MM.1S (cell line): ENCODE data around the gene RHOB.

Experiments used
- DNase-seq: peaks from one replicate; pipeline ENCODE4 v3.0.0-alpha.2; 2015
- H2AFZ ChIP-seq: fragments of 300-600 bp; sonication (generic); 2 replicates; pipeline ENCODE4 v1.6.0; 2016; ENCODE audit warnings: antibody characterized with exemption, low read length
- H3F3A ChIP-seq: fragments of 300-600 bp; sonication (generic); 2 replicates; pipeline ENCODE4 v1.6.1; 2016; ENCODE audit warnings: mild to moderate bottlenecking, antibody characterized with exemption, low read length, moderate library complexity, mixed read lengths; ENCODE audit not compliant: insufficient read depth
- H3K27ac ChIP-seq: fragments of 300-600 bp; sonication (generic); 2 replicates; pipeline ENCODE4 v1.5.1; 2016; ENCODE audit warnings: mild to moderate bottlenecking, low read length
- H3K27me3 ChIP-seq: fragments of 300-600 bp; sonication (generic); replicated peaks from 2 replicates; pipeline ENCODE4 v1.6.0; 2016; ENCODE audit warnings: low read length; ENCODE audit not compliant: insufficient read depth
- H3K36me3 ChIP-seq: fragments of 300-600 bp; sonication (generic); replicated peaks from 2 replicates; pipeline ENCODE4 v1.6.1; 2016; ENCODE audit warnings: mild to moderate bottlenecking, low read length, mixed read lengths; ENCODE audit not compliant: insufficient read depth
- H3K4me1 ChIP-seq: fragments of 300-600 bp; sonication (generic); 2 replicates; pipeline ENCODE4 v1.6.1; 2016; ENCODE audit warnings: low read length, mixed read lengths
- H3K4me2 ChIP-seq: fragments of 300-600 bp; sonication (generic); 2 replicates; pipeline ENCODE4 v1.6.0; 2016; ENCODE audit warnings: low read depth, low read length
- H3K4me3 ChIP-seq: fragments of 300-600 bp; sonication (generic); 2 replicates; pipeline ENCODE4 v1.5.1; 2016; ENCODE audit warnings: low read length, mixed read lengths
- H3K79me2 ChIP-seq: fragments of 300-600 bp; sonication (generic); 2 replicates; pipeline ENCODE4 v1.6.1; 2016; ENCODE audit warnings: mixed run types, low read length, mixed read lengths
- H3K9ac ChIP-seq: fragments of 300-600 bp; sonication (generic); 2 replicates; pipeline ENCODE4 v1.6.1; 2016; ENCODE audit warnings: low read length, mixed read lengths
- H3K9me2 ChIP-seq: fragments of 300-600 bp; sonication (generic); replicated peaks from 2 replicates; pipeline ENCODE4 v1.6.1; 2016; ENCODE audit warnings: mild to moderate bottlenecking, low read length, mixed read lengths; ENCODE audit not compliant: insufficient read depth
- H3K9me3 ChIP-seq: fragments of 300-600 bp; sonication (generic); replicated peaks from 2 replicates; pipeline ENCODE4 v1.6.1; 2016; ENCODE audit warnings: mild to moderate bottlenecking, low read length, mixed read lengths; ENCODE audit not compliant: insufficient read depth
- H4K20me1 ChIP-seq: fragments of 300-600 bp; sonication (generic); 2 replicates; pipeline ENCODE4 v1.6.1; 2016; ENCODE audit warnings: mild to moderate bottlenecking, low read length, moderate library complexity, mixed read lengths; ENCODE audit not compliant: insufficient read depth
- EZH2 ChIP-seq: fragments of 300-600 bp; sonication (generic); optimal IDR thresholded peaks from 2 replicates; pipeline ENCODE3; 2017; ENCODE audit warnings: low read depth, mild to moderate bottlenecking, antibody characterized with exemption, low read length, mixed read lengths
- EZH2phosphoT487 ChIP-seq: fragments of 300-600 bp; sonication (generic); IDR thresholded peaks from 2 replicates; pipeline ENCODE4 v1.6.1; 2018; ENCODE audit warnings: antibody characterized with exemption, low read length
- TF ChIP-seq, protein P1 (sequence below): fragments of 300-600 bp; sonication (generic); IDR thresholded peaks from 2 replicates; pipeline ENCODE4 v1.5.1; 2016; ENCODE audit warnings: antibody characterized with exemption, low read length, mixed read lengths

The RHOB gene

DNA sequence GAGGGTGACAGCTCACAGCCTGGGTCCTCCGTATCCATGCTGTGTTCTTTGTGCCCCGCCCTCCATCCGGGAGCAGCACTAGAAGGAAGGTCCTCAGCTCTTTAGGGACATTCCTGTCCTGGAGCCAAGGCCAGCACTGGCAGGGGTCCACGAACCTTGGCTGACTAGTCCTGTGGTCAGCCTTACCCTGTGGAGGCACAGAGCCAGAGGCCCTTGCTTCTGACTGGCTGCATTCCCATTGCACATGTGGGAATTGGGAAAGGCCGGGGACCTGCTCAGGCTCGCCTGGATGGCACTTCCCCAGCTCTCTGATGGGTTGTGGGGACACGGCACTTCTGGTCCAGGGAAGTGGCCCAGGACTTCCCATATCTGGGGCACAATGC, 24.9 kb upstream of the RHOB start:
- Histone ChIP-seq H4K20me1 (no peaks in the 10 kb centered on the region), H3K36me3 (no peaks in the 10 kb centered on the region), H3K4me2 (no peak overlapping the region), H3K9me2 (no peaks in the 10 kb centered on the region), H3K9ac (no peak overlapping the region), H3K4me1 (peaks cover 69% of the 10 kb centered on the region), H3K27ac (no peak overlapping the region), H3K9me3 (no peaks in the 10 kb centered on the region), H3K79me2 (peaks cover 17% of the 10 kb centered on the region), H2AFZ (no peak overlapping the region), H3F3A (peaks cover 37% of the 10 kb centered on the region), H3K4me3 (no peak overlapping the region), H3K27me3 (no peaks in the 10 kb centered on the region)
- TF ChIP-seq EZH2 (no peak), EZH2phosphoT487 (no peak)
- TF ChIP-seq, protein P1, sequence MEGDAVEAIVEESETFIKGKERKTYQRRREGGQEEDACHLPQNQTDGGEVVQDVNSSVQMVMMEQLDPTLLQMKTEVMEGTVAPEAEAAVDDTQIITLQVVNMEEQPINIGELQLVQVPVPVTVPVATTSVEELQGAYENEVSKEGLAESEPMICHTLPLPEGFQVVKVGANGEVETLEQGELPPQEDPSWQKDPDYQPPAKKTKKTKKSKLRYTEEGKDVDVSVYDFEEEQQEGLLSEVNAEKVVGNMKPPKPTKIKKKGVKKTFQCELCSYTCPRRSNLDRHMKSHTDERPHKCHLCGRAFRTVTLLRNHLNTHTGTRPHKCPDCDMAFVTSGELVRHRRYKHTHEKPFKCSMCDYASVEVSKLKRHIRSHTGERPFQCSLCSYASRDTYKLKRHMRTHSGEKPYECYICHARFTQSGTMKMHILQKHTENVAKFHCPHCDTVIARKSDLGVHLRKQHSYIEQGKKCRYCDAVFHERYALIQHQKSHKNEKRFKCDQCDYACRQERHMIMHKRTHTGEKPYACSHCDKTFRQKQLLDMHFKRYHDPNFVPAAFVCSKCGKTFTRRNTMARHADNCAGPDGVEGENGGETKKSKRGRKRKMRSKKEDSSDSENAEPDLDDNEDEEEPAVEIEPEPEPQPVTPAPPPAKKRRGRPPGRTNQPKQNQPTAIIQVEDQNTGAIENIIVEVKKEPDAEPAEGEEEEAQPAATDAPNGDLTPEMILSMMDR = no peak
- DNase-seq = no peak

DNA sequence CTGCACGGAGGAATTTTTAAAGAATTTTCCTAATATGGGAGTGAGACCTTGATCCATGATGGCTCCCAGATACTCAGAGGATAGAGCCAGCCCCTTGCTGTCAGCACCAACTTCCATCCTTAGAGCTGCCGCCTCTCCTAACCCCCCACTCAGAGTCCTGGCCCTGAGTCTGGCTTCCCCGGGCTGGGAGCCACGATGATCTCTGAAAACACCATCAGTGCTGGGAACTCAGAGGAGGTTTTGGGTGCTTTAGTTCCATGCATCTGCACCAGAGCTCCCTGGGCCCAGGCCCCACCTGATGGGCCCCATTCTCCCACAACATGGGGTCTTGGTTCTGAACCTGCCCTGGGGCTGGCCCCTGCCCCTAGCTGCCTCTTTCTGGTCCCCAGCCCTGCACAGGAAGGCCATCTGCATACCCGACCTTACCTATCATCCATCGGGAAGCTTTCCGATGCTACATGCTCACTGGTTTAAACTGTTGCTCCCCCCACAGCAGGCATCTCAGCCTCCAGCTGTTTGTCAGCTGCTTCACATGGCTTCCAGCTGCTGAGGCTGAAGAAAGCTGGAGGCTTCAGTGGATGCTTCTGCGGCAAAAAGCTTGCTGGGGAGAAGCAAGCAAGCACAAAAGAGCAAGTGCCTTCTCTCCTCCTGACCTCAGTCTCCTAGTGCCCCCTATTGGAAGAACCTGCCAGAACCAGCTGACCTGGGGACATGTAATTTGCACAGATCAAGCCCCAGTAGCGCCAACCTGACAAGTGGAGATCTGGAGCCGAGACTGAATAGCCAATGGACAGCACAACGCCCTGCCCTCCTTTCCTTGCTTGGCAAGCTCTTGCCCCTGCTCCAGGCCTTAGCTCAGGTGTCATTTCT, 24.2 kb upstream of the RHOB start:
- Histone ChIP-seq H3K9ac (no peak overlapping the region), H2AFZ (no peak overlapping the region), H3K9me3 (no peaks in the 10 kb centered on the region), H3K4me1 (peaks cover 63% of the 10 kb centered on the region), H3K4me3 (no peak overlapping the region), H3K4me2 (no peak overlapping the region), H3F3A (peaks cover 33% of the 10 kb centered on the region), H3K79me2 (peaks cover 17% of the 10 kb centered on the region), H3K36me3 (no peaks in the 10 kb centered on the region), H3K9me2 (no peaks in the 10 kb centered on the region), H4K20me1 (no peaks in the 10 kb centered on the region), H3K27me3 (no peaks in the 10 kb centered on the region), H3K27ac (no peak overlapping the region)
- DNase-seq = no peak
- no peak for TF ChIP-seq EZH2
- TF ChIP-seq, protein P1 = peak; percentile 22

DNA sequence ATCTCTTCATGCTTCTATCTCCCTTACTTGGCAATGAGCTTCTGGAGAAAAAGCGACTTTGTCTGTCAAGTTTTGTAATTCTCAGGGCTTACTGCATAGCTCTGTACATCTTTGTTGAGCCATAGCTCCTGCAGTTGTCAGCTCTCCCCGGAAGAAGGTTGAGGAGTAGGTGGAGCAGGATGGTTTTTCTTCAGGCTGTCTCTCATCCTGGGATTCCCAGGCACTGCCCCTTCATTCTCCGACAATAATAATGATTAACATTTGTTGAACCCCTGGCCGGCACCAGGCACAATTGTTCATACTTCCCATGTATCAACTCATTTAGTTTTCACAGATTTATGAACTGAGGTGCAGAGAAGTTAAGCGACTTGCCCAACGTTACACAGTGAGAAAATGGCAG, 23.5 kb upstream of the RHOB start:
- Histone ChIP-seq H3K4me1 (peaks cover 64% of the 10 kb centered on the region), H3K4me2 (peak overlapping the region; percentile 96), H3K9me3 (no peaks in the 10 kb centered on the region), H3K27me3 (no peaks in the 10 kb centered on the region), H3K9ac (peak overlapping the region; percentile 87; the same call in 1 of the 2 replicates), H3K9me2 (no peaks in the 10 kb centered on the region), H3K4me3 (no peak overlapping the region), H3K27ac (peak overlapping the region; percentile 98; the same call in 1 of the 2 replicates), H3F3A (peaks cover 30% of the 10 kb centered on the region), H3K79me2 (peaks cover 17% of the 10 kb centered on the region), H2AFZ (no peak overlapping the region), H3K36me3 (no peaks in the 10 kb centered on the region), H4K20me1 (no peaks in the 10 kb centered on the region)
- DNase-seq = no peak
- TF ChIP-seq, protein P1 = no peak
- TF ChIP-seq EZH2phosphoT487 = no peak
